K562 treated with DMSO at 1 percent for 24 hours (cell line): Measurements from ENCODE around the gene NR1I2. TPM values are rescaled to one million over a fixed set of nuclear protein-coding genes. Genes with fewer than 3 reads are reported as not detected.

Experiments used
- total RNA-seq: library from RNA; unstranded; fragments of 300-600 nt; gene quantifications from 2 replicates; pipeline ENCODE4 v1.2.3, GENCODE V29; 2022; ENCODE audit warnings: low read depth; ENCODE audit not compliant: insufficient read depth

NR1I2 gene
- not detected in 2 replicates for total RNA-seq

GRCh38 chr3:119781330-119782198 is at the start of gene NR1I2:
Gene NR1I2, plus strand, starts transcription at chr3:119782101.

Other genes starting within 250 kb of the NR1I2 start
- gene CD80, start 222.5 kb upstream of the NR1I2 start, total RNA-seq, result 22.0 and 27.1 TPM in 2 replicates
- 2.7 and 4.0 TPM in 2 replicates for gene ADPRH, start 202.6 kb upstream of the NR1I2 start, total RNA-seq
- not detected in 2 replicates for gene PLA1A, start 184.2 kb upstream of the NR1I2 start, total RNA-seq
- 0.56 and 0.64 TPM in 2 replicates for gene POPDC2, start 121.5 kb upstream of the NR1I2 start, total RNA-seq
- gene COX17, start 104.7 kb upstream of the NR1I2 start, total RNA-seq, result 57.0 and 60.1 TPM in 2 replicates
- not detected in 2 replicates for gene CFAP91, start 79.1 kb upstream of the NR1I2 start, total RNA-seq